ENCODE results near the gene HNMT.

Gene HNMT

GRCh38 chr2:138010890-138011289, 46.6 kb downstream of the HNMT start:
- DNase-seq = no peak

- no peak for DNase-seq
Measured at GRCh38 chr2:138012082-138012481, 47.8 kb downstream of the HNMT start.

GRCh38 chr2:138012968-138013367, 48.7 kb downstream of the HNMT start:
- DNase-seq = no peak

DNA sequence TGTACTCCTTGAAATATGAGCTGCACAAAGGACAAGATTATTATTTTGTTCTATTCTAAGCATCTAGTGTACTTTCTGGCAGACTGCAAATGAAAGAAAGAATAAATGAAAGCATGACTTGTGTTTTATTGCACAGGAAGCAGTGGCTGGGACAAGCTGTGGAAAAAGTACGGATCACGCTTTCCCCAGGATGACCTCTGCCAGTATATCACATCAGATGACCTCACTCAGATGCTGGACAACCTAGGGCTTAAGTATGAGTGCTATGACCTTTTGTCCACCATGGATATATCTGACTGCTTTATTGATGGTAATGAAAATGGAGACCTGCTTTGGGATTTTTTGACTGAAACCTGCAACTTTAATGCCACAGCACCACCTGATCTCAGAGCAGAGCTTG, 49.4 kb downstream of the HNMT start:
- no peak for DNase-seq

DNA sequence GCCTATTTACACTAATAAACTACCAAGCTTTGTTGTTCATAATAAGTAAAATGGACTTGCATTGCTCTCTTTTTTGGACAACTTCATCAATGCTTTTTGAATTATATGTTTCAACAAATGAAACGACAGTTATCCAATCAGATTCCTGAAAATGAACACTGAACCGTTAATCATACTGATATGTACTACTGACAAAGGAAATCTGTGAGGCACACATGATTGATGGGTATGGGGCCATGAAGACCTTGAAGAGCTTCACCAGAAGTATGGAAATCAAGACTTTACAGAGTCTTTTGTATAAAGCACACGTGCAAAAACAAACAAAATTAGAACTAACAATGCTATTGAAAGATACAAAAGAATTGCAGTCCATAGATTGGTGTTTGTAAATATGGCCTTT, 51.2 kb downstream of the HNMT start:
- DNase-seq = no peak

GRCh38 chr2:138016351-138017087, 52.2 kb downstream of the HNMT start:
- no peak for DNase-seq

DNA sequence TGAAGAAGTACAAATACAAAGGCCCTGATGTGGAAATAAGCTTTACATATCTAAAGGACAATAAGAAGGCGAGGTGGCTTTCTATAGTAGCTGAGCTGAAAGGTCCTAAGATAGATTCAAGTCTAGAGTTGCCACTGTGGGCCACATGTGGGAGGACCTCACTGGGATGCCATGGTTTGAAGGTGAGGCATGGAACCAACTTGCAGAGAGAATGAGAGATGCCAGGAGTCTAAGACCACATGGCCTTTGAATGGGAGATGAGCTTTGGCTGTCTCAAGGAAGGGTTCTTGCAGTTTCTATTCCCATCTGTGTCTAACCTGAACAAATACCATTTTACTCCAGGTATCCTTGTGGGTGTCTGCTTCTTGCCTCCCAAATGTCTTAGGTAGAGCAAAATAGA, 53.6 kb downstream of the HNMT start:
- DNase-seq = no peak

GRCh38 chr2:138018866-138019688, 54.8 kb downstream of the HNMT start:
- DNase-seq = no peak

DNA sequence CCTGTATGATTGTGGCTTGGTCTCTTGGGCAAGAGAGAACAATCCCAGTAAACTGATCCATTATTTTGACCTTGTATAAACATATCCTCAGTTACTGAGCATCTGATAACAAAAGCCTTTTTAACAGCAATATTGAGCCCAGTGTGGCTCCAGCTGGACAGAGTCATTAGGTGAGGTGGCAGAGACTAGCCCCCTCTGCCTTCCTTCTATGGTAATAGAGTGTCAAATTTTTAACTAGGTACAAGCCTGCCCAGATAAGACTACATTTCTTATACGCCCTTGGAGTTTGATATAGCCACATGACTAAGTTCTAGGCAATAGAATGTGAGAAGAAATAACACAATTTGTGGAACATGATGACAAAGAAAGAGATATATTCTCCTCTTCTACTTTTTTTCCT, 56.2 kb downstream of the HNMT start:
- no peak for DNase-seq

DNA sequence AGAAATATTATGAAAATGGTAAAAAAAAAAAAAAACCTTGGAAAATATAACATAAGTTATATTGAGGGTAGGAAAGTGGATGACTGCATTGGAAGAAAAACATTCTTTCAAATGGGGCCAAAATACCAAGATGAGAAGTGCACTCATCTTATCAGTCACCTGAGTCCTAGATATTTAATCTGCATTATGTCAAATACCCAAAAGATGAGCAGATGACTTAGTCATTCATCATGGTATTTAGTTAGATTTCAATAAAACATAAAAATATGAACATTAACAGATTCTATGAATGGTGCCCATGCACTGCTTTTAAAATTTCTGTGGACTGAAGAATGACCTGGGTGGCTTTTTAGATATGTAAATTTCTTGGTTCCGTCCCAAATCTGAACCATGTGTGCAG, 56.9 kb downstream of the HNMT start:
- no peak for DNase-seq

- no peak for DNase-seq
Measured at GRCh38 chr2:138023298-138023697, 59.0 kb downstream of the HNMT start.

DNA sequence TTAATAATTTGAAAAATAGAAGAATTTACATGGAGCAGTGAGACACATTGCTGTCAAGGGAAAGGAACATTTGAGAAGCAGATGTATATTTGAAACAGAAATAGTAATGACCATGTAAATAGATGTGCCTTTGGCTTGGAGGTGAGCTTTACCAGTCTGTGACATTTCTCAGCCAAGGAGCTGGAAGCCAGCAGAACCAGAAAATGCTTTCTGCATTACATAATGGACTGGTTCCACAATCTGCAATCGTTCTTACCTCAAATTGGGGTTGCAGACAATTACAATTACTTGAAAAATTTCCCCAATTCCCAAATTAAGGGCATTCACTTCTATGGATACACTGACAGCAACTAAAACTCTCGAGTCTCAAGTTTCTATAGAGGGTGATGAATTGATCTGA, 59.7 kb downstream of the HNMT start:
- DNase-seq = no peak

GRCh38 chr2:138026111-138027020, 62.1 kb downstream of the HNMT start:
- no peak for DNase-seq

DNA sequence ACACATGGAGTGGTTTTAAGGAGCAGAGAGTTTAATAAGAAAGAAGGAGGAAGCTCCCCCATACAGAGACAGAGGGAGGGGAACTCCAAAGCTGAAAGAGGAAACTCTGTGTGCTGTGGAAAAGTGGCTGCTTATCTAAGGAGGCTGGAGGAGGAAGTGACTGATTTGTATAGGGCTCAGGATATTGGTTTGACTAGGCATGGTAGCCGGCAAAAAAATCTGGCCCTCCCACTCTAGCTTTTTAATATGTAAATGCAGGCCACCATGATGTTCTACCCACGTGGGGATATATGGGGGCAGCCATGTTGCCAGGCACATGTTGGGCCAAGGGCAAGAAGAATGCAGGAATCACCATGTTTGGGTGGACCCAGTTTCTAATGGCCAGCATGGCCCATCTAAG, 64.3 kb downstream of the HNMT start:
- DNase-seq = no peak

GRCh38 chr2:138029276-138029675, 65.0 kb downstream of the HNMT start:
- DNase-seq = no peak

GRCh38 chr2:138030459-138030858, 66.2 kb downstream of the HNMT start:
- no peak for DNase-seq

- no peak for DNase-seq
Measured at GRCh38 chr2:138032334-138032733, 68.1 kb downstream of the HNMT start.

- no peak for DNase-seq
Measured at GRCh38 chr2:138034536-138034935, 70.3 kb downstream of the HNMT start.

DNA sequence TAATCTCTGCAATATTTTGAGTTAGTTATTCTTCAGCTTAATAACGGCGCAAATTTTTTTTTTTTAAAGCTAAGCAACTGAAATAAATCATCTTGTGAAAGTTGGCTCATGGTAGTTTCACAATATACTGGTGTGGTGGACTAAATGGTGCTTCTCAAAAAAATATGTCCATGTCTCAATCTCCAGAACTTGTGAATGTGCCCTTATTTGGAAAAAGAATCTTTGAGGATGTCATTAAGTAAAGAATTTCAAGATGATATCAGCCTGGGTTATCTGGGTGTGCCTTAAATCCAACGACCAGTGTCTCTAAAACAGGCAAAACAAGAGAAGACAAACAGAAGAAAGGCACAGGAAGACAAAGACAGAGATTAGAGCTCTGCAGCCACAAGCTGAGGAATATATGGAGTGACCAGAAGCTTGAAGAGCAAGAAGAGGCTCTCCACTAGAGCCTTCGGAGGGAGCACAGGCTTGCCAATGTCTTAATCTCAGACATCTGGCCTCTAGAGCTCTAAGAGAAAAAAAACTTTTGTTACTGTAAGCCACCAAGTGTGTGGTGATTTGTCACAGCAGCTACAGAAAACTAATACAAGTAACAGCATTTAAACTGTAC, 71.4 kb downstream of the HNMT start:
- DNase-seq = no peak

GRCh38 chr2:138036522-138036921, 72.2 kb downstream of the HNMT start:
- no peak for DNase-seq

DNA sequence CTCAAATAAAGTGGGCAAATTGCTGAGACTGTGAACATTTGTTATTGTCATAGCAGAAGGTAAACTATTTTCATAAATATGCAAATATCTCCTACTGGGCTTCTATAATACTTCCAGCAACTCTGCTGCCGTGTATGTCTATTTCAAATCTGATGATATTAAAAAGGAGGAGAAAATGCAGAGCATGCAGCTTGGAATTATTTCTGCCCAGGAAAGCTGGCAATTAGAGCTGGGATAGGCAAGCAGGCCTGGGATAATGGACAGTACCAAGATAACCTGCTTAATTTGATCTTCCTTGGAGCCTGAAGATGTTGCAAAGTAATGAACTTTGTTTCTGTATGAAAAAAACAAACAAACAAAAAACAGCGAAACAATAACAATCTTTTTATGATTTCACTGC, 72.8 kb downstream of the HNMT start:
- DNase-seq = no peak

GRCh38 chr2:138040616-138041015, 76.3 kb downstream of the HNMT start:
- no peak for DNase-seq

Measured in right kidney (tissue), 1 donor.